Measurements from ENCODE around the gene PLLP.

Gene PLLP

GRCh38 chr16:57305159-57305811, 20.8 kb upstream of the PLLP start:
- no peak for TF ChIP-seq ARNTL (CRISPR knock-in tag; IDR thresholded peaks at IDR 0.05; ENCODE audit: borderline replicate concordance, low read depth)
- no peak for TF ChIP-seq TOX (CRISPR knock-in tag; IDR thresholded peaks at IDR 0.05; ENCODE audit: borderline replicate concordance)
- no peak for TF ChIP-seq GLIS3 (CRISPR knock-in tag; IDR thresholded peaks at IDR 0.05)
- no peak for TF ChIP-seq OSR1 (CRISPR knock-in tag; IDR thresholded peaks at IDR 0.05)
- TF ChIP-seq ZC3H10 (CRISPR knock-in tag; IDR thresholded peaks at IDR 0.05) = no peak

GRCh38 chr16:57304169-57305061, 19.9 kb upstream of the PLLP start:
- no peak for ATAC-seq
- TF ChIP-seq ZFP3 (CRISPR knock-in tag; IDR thresholded peaks at IDR 0.05) (no peak), GLIS3 (CRISPR knock-in tag; IDR thresholded peaks at IDR 0.05) (no peak), SNAI2 (CRISPR knock-in tag; IDR thresholded peaks at IDR 0.05) (no peak), TOX (CRISPR knock-in tag; IDR thresholded peaks at IDR 0.05; ENCODE audit: borderline replicate concordance) (no peak), PATZ1 (CRISPR knock-in tag; IDR thresholded peaks at IDR 0.05; ENCODE audit: borderline replicate concordance) (no peak), CREB5 (CRISPR knock-in tag; IDR thresholded peaks at IDR 0.05; ENCODE audit: low read depth) (no peak), OSR1 (CRISPR knock-in tag; IDR thresholded peaks at IDR 0.05) (no peak), TSHZ2 (CRISPR knock-in tag; IDR thresholded peaks at IDR 0.05) (no peak), RARB (CRISPR knock-in tag; IDR thresholded peaks at IDR 0.05) (no peak), ZC3H10 (CRISPR knock-in tag; IDR thresholded peaks at IDR 0.05) (no peak), ZNF8 (CRISPR knock-in tag; IDR thresholded peaks at IDR 0.05) (no peak), TCF4 (CRISPR knock-in tag; IDR thresholded peaks at IDR 0.05; ENCODE audit: borderline replicate concordance) (no peak), BACH2 (CRISPR knock-in tag; IDR thresholded peaks at IDR 0.05; ENCODE audit: borderline replicate concordance) (no peak), PPARA (CRISPR knock-in tag; IDR thresholded peaks at IDR 0.05; ENCODE audit: borderline replicate concordance) (no peak)

More at GRCh38 chr16:57305159-57305811, 20.8 kb upstream of the PLLP start:
- no peak for ATAC-seq

- no peak for ATAC-seq
- TF ChIP-seq TCF4 (CRISPR knock-in tag; IDR thresholded peaks at IDR 0.05; ENCODE audit: borderline replicate concordance) (no peak), ZFP30 (CRISPR knock-in tag; IDR thresholded peaks at IDR 0.05) (no peak), TSHZ2 (CRISPR knock-in tag; IDR thresholded peaks at IDR 0.05) (no peak), ZNF70 (CRISPR knock-in tag; IDR thresholded peaks at IDR 0.05) (no peak), ZC3H10 (CRISPR knock-in tag; IDR thresholded peaks at IDR 0.05) (no peak), ISL1 (CRISPR knock-in tag; IDR thresholded peaks at IDR 0.05) (no peak), ZNF565 (CRISPR knock-in tag; conservative IDR thresholded peaks at IDR 0.05; ENCODE audit: low read depth) (no peak), PPARA (CRISPR knock-in tag; IDR thresholded peaks at IDR 0.05; ENCODE audit: borderline replicate concordance) (no peak), CSRNP3 (CRISPR knock-in tag; IDR thresholded peaks at IDR 0.05) (no peak), ZFP3 (CRISPR knock-in tag; IDR thresholded peaks at IDR 0.05) (no peak), ARNTL (CRISPR knock-in tag; IDR thresholded peaks at IDR 0.05; ENCODE audit: borderline replicate concordance, low read depth) (no peak), POU6F1 (CRISPR knock-in tag; IDR thresholded peaks at IDR 0.05; ENCODE audit: borderline replicate concordance, low read depth) (no peak), OSR1 (CRISPR knock-in tag; IDR thresholded peaks at IDR 0.05) (no peak), ESRRG (CRISPR knock-in tag; IDR thresholded peaks at IDR 0.05) (no peak), CREB5 (CRISPR knock-in tag; IDR thresholded peaks at IDR 0.05; ENCODE audit: low read depth) (no peak), ZNF8 (CRISPR knock-in tag; IDR thresholded peaks at IDR 0.05) (no peak)
Observed at GRCh38 chr16:57303910-57304168, 19.4 kb upstream of the PLLP start.

All from SK-N-SH treated with all-trans-retinoic acid at 6 μM for 48 hours (cell line).